ENCODE measurements around the gene VPS51.

- TF ChIP-seq, protein P1, sequence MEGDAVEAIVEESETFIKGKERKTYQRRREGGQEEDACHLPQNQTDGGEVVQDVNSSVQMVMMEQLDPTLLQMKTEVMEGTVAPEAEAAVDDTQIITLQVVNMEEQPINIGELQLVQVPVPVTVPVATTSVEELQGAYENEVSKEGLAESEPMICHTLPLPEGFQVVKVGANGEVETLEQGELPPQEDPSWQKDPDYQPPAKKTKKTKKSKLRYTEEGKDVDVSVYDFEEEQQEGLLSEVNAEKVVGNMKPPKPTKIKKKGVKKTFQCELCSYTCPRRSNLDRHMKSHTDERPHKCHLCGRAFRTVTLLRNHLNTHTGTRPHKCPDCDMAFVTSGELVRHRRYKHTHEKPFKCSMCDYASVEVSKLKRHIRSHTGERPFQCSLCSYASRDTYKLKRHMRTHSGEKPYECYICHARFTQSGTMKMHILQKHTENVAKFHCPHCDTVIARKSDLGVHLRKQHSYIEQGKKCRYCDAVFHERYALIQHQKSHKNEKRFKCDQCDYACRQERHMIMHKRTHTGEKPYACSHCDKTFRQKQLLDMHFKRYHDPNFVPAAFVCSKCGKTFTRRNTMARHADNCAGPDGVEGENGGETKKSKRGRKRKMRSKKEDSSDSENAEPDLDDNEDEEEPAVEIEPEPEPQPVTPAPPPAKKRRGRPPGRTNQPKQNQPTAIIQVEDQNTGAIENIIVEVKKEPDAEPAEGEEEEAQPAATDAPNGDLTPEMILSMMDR (IDR thresholded peaks at IDR 0.05) = no peak
- TF ChIP-seq POLR2A (IDR thresholded peaks at IDR 0.05) = no peak
- no peak for TF ChIP-seq POLR2AphosphoS5 (IDR thresholded peaks at IDR 0.05)
- no peak for TF ChIP-seq EP300 (IDR thresholded peaks at IDR 0.05)
Observed at GRCh38 chr11:65103476-65103875, 7.5 kb downstream of the VPS51 start.
